Osteocyte (in vitro differentiated cells): ENCODE data around the gene KCNQ2. TPM values are rescaled to one million over a fixed set of nuclear protein-coding genes. Genes with fewer than 3 reads are reported as not detected.

Experiments used
- DNase-seq: peaks from one replicate; pipeline ENCODE4 v3.0.0; 2021; ENCODE audit warnings: mixed read lengths; ENCODE audit not compliant: unreplicated experiment; ENCODE audit errors: extremely low spot score
- H3K27ac Mint-ChIP-seq: one replicate; pipeline ENCODE4 v1.8.0; 2021; ENCODE audit warnings: mild to moderate bottlenecking, mixed read lengths; ENCODE audit not compliant: unreplicated experiment
- H3K27me3 Mint-ChIP-seq: one replicate; pipeline ENCODE4 v1.8.0; 2021; ENCODE audit warnings: mixed read lengths; ENCODE audit not compliant: unreplicated experiment
- H3K36me3 Mint-ChIP-seq: one replicate; pipeline ENCODE4 v1.8.0; 2021; ENCODE audit warnings: mixed read lengths; ENCODE audit not compliant: unreplicated experiment
- H3K4me1 Mint-ChIP-seq: one replicate; pipeline ENCODE4 v1.8.0; 2021; ENCODE audit warnings: mixed read lengths; ENCODE audit not compliant: unreplicated experiment
- H3K4me3 Mint-ChIP-seq: one replicate; pipeline ENCODE4 v1.8.0; 2021; ENCODE audit warnings: mild to moderate bottlenecking, moderate library complexity, mixed read lengths; ENCODE audit not compliant: unreplicated experiment
- H3K9me3 Mint-ChIP-seq: one replicate; pipeline ENCODE4 v1.8.0; 2021; ENCODE audit warnings: mixed read lengths; ENCODE audit not compliant: unreplicated experiment
- total RNA-seq: library from RNA; stranded (reverse); gene quantifications from 2 replicates; pipeline ENCODE4 v1.2.1, GENCODE V29; 2021
- TF ChIP-seq, protein P1 (sequence below): fragments of 200-600 bp; sonication (generic); IDR thresholded peaks from 2 replicates; pipeline ENCODE4 v1.5.0; 2021; ENCODE audit warnings: antibody characterized with exemption, mild to moderate bottlenecking, moderate library complexity

Gene KCNQ2
- total RNA-seq, 1 donor from 2014 or later = not detected

DNA sequence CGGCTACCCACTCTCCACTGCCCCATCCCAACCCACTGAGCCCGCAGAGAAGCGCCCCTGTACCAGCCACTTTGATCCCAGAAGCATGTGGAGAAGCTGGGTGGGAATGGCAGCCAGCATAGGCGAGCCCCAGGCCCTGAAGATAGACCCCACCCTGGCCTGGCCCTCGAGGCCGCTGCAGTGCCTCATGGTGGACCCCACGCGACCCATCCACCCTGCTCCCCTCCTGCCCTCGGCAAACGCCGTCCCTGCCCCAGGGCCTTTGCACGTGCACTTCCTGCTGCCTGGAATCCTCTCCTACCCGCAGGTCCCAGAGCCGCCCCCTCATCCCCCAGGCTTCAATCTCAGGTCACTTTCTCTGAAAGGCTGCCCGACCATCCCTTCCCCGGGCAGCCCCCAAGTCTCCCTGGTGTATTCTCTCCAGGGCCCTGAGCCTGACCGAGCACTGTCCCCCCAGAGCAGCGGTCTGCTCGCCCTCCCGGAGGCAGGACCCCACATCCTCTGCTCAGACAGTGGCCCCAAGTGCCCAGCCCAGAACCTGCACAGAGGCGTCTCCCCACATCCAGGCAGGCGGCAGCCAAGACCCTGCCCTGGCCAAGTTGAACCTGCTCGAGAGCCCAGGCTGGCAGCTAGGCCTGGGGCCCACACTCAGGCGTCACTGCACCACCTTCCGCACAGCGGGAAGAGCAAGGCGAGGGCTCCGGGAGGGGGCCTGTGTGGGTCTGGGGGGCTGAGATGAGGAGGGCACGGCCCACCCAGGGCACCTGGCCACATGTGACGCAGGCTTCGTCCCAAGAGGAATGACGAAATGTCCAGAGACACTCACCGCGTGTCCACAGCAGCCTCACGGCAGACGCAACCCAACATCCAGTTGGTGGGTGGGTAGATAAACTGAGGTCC is 14.0 kb downstream of the KCNQ2 start:
- no peaks in the 10 kb centered on the region for H3K36me3 Mint-ChIP-seq
- DNase-seq = no peak
- no peak overlapping the region for H3K4me3 Mint-ChIP-seq
- TF ChIP-seq, protein P1, sequence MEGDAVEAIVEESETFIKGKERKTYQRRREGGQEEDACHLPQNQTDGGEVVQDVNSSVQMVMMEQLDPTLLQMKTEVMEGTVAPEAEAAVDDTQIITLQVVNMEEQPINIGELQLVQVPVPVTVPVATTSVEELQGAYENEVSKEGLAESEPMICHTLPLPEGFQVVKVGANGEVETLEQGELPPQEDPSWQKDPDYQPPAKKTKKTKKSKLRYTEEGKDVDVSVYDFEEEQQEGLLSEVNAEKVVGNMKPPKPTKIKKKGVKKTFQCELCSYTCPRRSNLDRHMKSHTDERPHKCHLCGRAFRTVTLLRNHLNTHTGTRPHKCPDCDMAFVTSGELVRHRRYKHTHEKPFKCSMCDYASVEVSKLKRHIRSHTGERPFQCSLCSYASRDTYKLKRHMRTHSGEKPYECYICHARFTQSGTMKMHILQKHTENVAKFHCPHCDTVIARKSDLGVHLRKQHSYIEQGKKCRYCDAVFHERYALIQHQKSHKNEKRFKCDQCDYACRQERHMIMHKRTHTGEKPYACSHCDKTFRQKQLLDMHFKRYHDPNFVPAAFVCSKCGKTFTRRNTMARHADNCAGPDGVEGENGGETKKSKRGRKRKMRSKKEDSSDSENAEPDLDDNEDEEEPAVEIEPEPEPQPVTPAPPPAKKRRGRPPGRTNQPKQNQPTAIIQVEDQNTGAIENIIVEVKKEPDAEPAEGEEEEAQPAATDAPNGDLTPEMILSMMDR = no peak
- H3K4me1 Mint-ChIP-seq = peaks cover 4% of the 10 kb centered on the region
- H3K27me3 Mint-ChIP-seq = peaks cover 15% of the 10 kb centered on the region
- H3K27ac Mint-ChIP-seq = no peak overlapping the region
- H3K9me3 Mint-ChIP-seq = no peaks in the 10 kb centered on the region

DNA sequence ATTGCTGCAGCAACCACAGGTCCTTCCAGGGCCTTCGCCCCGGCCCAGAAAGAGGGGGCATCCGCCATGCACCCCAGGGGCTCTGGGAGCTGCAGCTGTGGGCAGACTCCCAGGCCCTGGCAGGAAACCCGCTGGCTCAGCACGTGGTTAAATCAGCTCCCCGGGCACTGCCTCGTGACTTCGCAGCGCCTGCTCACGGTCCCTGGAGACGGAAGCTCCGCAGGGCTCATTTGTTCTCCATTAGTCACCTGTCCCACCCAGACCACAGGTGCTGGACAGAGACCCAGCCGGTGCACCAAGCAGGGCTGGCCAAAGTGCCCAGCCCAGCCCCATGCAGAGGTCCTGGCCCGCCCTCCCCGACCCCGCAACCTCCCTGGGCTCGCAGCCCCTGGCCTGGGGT is 14.7 kb downstream of the KCNQ2 start:
- no peak for DNase-seq
- no peaks in the 10 kb centered on the region for H3K9me3 Mint-ChIP-seq
- peaks cover 4% of the 10 kb centered on the region for H3K4me1 Mint-ChIP-seq
- no peaks in the 10 kb centered on the region for H3K36me3 Mint-ChIP-seq
- H3K4me3 Mint-ChIP-seq = no peak overlapping the region
- H3K27ac Mint-ChIP-seq = no peak overlapping the region
- TF ChIP-seq, protein P1 = no peak
- H3K27me3 Mint-ChIP-seq = peaks cover 9% of the 10 kb centered on the region

DNA sequence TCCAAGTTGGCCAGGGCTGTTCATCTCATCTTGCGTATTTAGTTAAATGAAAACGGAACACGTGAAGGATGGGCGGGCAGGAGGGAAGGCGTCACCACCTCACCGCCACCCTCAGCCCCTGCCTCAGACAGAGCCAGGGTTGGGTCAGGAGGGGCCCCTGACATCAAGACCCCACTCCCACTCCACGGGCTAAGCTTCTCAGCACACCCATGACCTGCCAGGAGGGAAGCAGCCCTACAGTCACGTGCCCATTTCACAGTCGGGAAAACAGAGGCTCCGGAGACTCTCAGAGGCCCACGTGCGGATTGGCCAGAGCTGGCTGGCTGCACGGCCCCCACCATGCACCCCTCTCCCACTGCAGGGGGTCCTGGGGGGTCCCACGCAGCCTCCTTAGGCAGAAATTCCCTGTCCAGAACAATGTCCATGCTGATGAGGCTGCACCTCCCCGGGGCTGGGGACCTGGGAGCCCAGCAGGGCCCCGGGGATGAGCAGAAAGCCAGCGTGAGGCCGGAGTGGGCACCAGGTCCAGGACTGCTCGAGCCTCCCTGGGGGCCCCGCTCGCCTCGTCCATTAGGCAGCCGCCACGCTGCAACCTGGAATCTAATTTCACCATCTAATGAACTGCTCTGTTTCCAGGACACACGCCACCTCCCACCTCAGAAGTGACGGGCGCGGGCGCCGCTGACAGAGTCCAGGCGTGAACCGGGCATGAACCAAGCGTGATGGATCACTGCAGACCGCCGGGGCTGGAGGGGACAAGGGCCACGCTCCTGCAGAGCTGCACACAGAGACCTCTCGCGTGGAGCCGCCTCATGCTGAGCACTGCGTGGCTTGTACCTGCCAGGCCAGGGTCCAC is 15.8 kb downstream of the KCNQ2 start:
- H3K4me3 Mint-ChIP-seq = no peak overlapping the region
- no peaks in the 10 kb centered on the region for H3K36me3 Mint-ChIP-seq

DNA sequence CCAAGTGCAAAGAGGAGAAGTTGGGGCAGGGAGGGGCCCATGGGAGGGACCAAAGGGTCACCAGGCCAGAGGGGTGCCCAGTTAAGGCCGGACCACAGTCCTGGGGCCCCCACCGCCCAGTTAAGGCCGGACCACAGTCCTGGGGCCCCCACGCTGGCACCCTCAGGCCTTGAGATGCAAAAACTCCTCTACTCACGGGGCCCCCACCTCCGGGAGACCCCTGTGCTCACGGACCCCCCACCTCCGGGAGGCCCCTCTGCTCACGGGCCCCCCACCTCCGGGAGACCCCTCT is 16.9 kb downstream of the KCNQ2 start:
- Mint-ChIP-seq H3K9me3 (no peaks in the 10 kb centered on the region), H3K4me3 (no peak overlapping the region), H3K4me1 (peaks cover 4% of the 10 kb centered on the region), H3K27me3 (peaks cover 5% of the 10 kb centered on the region), H3K36me3 (no peaks in the 10 kb centered on the region), H3K27ac (no peak overlapping the region)
- TF ChIP-seq, protein P1 = no peak
- DNase-seq = no peak

More for the DNA sequence above, 15.8 kb downstream of the KCNQ2 start:
- H3K4me1 Mint-ChIP-seq = peaks cover 4% of the 10 kb centered on the region
- H3K27ac Mint-ChIP-seq = no peak overlapping the region
- no peak for DNase-seq
- H3K9me3 Mint-ChIP-seq = no peaks in the 10 kb centered on the region
- H3K27me3 Mint-ChIP-seq = peaks cover 5% of the 10 kb centered on the region
- TF ChIP-seq, protein P1 = no peak
